GM23248 (cell line): Measurements from ENCODE around the gene KANK4.

Source experiments
- EZH2 ChIP-seq: fragments of 200-600 bp; sonication (generic); IDR thresholded peaks from 2 replicates; pipeline ENCODE4 v1.6.1; 2018; ENCODE audit warnings: antibody characterized with exemption, mild to moderate bottlenecking; ENCODE audit not compliant: insufficient read depth, poor library complexity, severe bottlenecking
- EZH2phosphoT487 ChIP-seq: fragments of 200-600 bp; sonication (generic); IDR thresholded peaks from 2 replicates; pipeline ENCODE4 v1.6.1; 2018; ENCODE audit warnings: antibody characterized with exemption, moderate library complexity, mild to moderate bottlenecking, low read depth; ENCODE audit not compliant: insufficient read depth

DNA sequence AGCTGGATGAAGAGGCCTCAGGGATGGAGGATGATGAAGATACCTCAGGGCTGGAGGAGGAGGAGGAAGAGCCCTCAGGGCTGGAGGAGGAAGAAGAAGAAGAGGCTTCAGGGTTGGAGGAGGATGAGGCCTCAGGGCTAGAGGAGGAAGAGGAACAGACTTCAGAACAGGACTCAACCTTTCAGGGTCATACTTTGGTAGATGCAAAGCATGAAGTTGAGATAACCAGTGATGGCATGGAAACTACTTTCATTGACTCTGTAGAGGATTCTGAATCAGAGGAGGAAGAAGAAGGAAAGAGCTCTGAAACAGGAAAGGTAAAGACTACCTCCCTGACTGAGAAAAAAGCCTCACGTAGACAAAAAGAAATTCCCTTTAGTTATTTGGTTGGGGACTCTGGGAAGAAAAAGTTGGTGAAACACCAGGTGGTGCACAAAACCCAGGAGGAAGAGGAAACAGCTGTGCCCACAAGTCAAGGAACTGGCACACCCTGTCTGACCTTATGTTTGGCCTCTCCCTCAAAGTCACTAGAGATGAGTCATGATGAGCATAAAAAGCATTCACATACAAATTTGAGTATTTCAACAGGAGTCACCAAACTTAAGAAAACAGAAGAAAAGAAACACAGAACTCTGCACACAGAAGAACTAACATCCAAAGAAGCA lies 109.2 kb downstream of the KANK4 start:
- TF ChIP-seq EZH2 (no peak), EZH2phosphoT487 (no peak)
